ENCODE results near the gene PHTF2.
"Not testable (repeated sequence)": the region's sequence is repeated elsewhere in the genome, so short reads cannot be mapped to it uniquely, and the experiment has no call there.

PHTF2 gene

GRCh38 chr7:77862691-77863090 lies 64.1 kb downstream of the PHTF2 start:
- H3K4me3 ChIP-seq (ENCODE audit: control insufficient read depth, low read depth, low read length) = no peak overlapping the region
- DNase-seq (ENCODE audit: low read depth) = no peak
- no peak for TF ChIP-seq CTCF (IDR thresholded peaks at IDR 0.05; ENCODE audit: control insufficient read depth, insufficient read depth, low read depth, low read length, missing control alignments)

GRCh38 chr7:77863860-77864259 lies 65.3 kb downstream of the PHTF2 start:
- TF ChIP-seq CTCF (IDR thresholded peaks at IDR 0.05; ENCODE audit: control insufficient read depth, insufficient read depth, low read depth, low read length, missing control alignments) = no peak
- no peak for DNase-seq (ENCODE audit: low read depth)
- no peak overlapping the region for H3K4me3 ChIP-seq (ENCODE audit: control insufficient read depth, low read depth, low read length)

GRCh38 chr7:77866370-77866769 lies 67.8 kb downstream of the PHTF2 start:
- TF ChIP-seq CTCF (IDR thresholded peaks at IDR 0.05; ENCODE audit: control insufficient read depth, insufficient read depth, low read depth, low read length, missing control alignments) = no peak
- no peak overlapping the region for H3K4me3 ChIP-seq (ENCODE audit: control insufficient read depth, low read depth, low read length)
- DNase-seq (ENCODE audit: low read depth) = no peak

GRCh38 chr7:77866786-77867536 lies 68.4 kb downstream of the PHTF2 start:
- TF ChIP-seq CTCF (IDR thresholded peaks at IDR 0.05; ENCODE audit: control insufficient read depth, insufficient read depth, low read depth, low read length, missing control alignments) = no peak
- no peak for DNase-seq (ENCODE audit: low read depth)
- H3K4me3 ChIP-seq (ENCODE audit: control insufficient read depth, low read depth, low read length) = no peak overlapping the region

GRCh38 chr7:77867537-77867865 lies 68.9 kb downstream of the PHTF2 start:
- H3K4me3 ChIP-seq (ENCODE audit: control insufficient read depth, low read depth, low read length) = no peak overlapping the region
- TF ChIP-seq CTCF (IDR thresholded peaks at IDR 0.05; ENCODE audit: control insufficient read depth, insufficient read depth, low read depth, low read length, missing control alignments) = no peak
- DNase-seq (ENCODE audit: low read depth) = no peak

GRCh38 chr7:77872256-77872655 lies 73.7 kb downstream of the PHTF2 start:
- not testable (repeated sequence) for H3K4me3 ChIP-seq (ENCODE audit: control insufficient read depth, low read depth, low read length); DNase-seq (ENCODE audit: low read depth)

GRCh38 chr7:77873416-77874327 lies 75.1 kb downstream of the PHTF2 start:
- not testable (repeated sequence) for DNase-seq (ENCODE audit: low read depth)

More at GRCh38 chr7:77873416-77874327, 75.1 kb downstream of the PHTF2 start:
- not testable (repeated sequence) for H3K4me3 ChIP-seq (ENCODE audit: control insufficient read depth, low read depth, low read length)
